ENCODE results near the gene CUX1.

CUX1 gene

DNA sequence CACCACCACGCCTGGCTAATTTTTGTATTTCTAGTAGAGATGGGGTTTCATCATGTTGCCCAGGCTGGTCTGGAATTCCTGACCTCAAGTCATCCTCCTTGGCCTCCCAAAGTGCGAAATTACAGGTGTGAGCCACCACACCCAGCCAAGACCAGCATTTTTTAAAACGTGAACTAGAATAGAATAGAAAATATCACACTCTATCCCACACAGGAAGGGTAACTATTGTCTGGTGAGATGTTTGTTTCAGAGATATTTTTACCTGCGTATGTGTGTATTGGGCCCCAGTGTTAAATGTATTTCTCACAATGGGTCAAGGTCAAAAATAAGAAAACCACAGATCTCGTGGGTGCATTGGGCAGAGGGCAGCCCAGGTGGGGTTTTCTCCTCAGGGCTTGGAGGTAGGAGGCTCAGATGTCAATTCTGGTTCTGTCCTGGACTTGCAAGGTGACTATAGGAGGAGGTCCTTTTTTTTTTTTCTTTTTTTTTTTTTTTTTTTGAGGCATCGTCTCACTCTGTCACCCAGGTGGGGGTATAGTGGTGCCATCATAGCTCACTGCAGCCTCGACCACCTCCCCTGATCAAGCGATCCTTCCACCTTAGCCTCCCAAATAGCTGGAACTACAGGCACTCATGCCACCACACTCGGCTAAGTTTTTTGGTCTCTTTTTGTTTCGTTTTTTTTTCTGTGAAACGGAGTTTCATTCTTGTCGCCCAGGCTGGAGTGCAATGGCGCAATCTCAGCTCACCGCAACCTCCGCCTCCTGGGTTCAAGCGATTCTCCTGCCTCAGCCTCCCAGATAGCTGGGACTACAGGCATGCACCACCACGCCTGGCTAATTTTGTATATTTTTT is 488.2 kb downstream of the CUX1 start:
- Histone ChIP-seq H3K9ac (ENCODE audit: low read length) (no peak overlapping the region), H3K4me1 (ENCODE audit: control insufficient read depth, insufficient read depth, low read length) (peaks cover 7% of the 10 kb centered on the region), H3K4me3 (ENCODE audit: low read length) (no peak overlapping the region), H3K9me3 (ENCODE audit: control insufficient read depth, low read length) (no peaks in the 10 kb centered on the region), H3K36me3 (ENCODE audit: control insufficient read depth, insufficient read depth, low read length, severe bottlenecking) (no peaks in the 10 kb centered on the region), H3K27me3 (replicated peaks; ENCODE audit: control insufficient read depth, insufficient read depth, low read length) (peaks cover 6% of the 10 kb centered on the region)
- DNase-seq (ENCODE audit: low read depth), result no peak

DNA sequence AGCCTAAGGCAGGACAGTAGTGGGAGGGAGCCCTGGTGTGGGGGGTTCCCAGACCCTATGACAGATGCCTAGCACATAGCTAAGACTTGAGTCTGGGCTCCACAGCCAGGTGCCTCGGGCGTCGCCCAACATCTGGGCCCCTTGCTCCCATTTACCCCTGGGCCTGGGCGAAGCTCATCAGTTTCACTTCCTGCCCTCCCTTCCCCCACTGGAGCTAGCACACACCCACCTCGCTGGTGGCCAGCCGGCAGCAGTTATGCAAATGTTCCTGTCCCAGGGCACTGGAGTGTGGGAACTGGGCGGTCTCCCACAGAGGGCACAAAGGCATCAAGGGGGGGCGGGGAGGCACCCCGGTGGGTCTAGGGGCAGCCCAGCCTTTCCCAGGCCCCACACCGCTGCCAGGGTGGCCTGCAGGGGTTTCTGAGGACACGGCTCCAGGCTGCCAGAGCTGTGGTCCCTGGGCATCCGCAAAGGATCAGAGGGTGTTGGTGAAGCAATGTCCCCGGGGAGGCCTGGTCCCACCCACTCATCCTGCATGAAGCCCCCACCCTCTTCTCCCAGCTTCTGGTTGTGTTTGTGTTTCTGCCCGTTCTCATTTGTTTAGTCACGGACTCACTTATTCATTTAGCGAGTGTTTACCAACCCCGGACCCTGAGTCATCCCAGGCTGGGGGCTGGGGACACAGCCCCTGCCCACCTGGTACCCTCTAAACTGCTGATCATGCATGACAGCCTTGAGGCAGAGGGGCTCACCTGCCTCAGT is 489.7 kb downstream of the CUX1 start:
- H3K4me1 ChIP-seq (ENCODE audit: control insufficient read depth, insufficient read depth, low read length), result peaks cover 7% of the 10 kb centered on the region
- no peaks in the 10 kb centered on the region for H3K27me3 ChIP-seq (replicated peaks; ENCODE audit: control insufficient read depth, insufficient read depth, low read length)
- H3K36me3 ChIP-seq (ENCODE audit: control insufficient read depth, insufficient read depth, low read length, severe bottlenecking), result no peaks in the 10 kb centered on the region
- H3K4me3 ChIP-seq (ENCODE audit: low read length), result no peak overlapping the region
- H3K9ac ChIP-seq (ENCODE audit: low read length), result no peak overlapping the region
- no peaks in the 10 kb centered on the region for H3K9me3 ChIP-seq (ENCODE audit: control insufficient read depth, low read length)
- DNase-seq (ENCODE audit: low read depth), result no peak

DNA sequence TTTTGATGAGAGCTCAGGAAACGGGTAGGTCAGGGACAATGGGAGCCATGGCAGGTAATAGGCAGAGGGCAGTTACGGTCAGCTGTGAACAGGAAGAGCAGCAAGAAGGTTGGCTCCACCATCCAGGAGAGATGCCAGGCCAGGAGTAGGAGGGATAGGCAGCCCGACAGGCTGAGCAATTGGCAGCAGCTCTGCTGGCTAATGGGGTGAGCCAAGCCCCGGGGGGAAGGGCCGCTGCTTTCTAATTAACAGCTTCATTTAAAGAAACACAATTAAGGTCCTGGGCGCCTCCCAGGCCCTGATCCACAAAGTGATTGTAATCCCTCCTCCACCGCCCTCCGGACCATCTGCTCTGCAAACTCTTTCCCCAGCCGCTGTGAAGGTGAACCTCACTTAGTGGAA is 493.0 kb downstream of the CUX1 start:
- Histone ChIP-seq H3K4me3 (ENCODE audit: low read length) (no peak overlapping the region), H3K27me3 (replicated peaks; ENCODE audit: control insufficient read depth, insufficient read depth, low read length) (no peaks in the 10 kb centered on the region), H3K9me3 (ENCODE audit: control insufficient read depth, low read length) (no peaks in the 10 kb centered on the region), H3K36me3 (ENCODE audit: control insufficient read depth, insufficient read depth, low read length, severe bottlenecking) (no peaks in the 10 kb centered on the region), H3K9ac (ENCODE audit: low read length) (no peak overlapping the region), H3K4me1 (ENCODE audit: control insufficient read depth, insufficient read depth, low read length) (peaks cover 7% of the 10 kb centered on the region)
- DNase-seq (ENCODE audit: low read depth), result no peak

DNA sequence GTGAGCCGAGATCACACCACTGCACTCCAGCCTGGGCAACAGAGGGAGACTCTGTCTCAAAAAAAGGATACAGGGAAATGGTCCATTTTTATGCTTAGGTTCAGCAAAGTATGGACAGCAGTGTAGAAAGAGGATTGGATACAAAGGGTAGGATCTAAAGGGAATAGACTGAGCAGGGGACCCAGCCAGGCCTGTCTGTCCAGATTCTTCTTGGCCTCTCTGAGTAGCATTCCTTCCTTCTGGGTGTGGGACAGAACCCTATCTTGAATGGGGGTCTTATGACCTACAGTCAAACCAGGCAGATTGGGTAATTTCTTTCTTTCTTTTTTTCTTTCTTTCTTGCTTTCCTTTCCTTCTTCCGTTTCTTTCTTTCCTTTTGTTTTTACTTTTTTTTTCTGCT is 494.9 kb downstream of the CUX1 start:
- Histone ChIP-seq H3K4me1 (ENCODE audit: control insufficient read depth, insufficient read depth, low read length) (peaks cover under 1% of the 10 kb centered on the region), H3K9me3 (ENCODE audit: control insufficient read depth, low read length) (no peaks in the 10 kb centered on the region), H3K9ac (ENCODE audit: low read length) (no peak overlapping the region), H3K36me3 (ENCODE audit: control insufficient read depth, insufficient read depth, low read length, severe bottlenecking) (no peaks in the 10 kb centered on the region), H3K4me3 (ENCODE audit: low read length) (no peak overlapping the region), H3K27me3 (replicated peaks; ENCODE audit: control insufficient read depth, insufficient read depth, low read length) (no peaks in the 10 kb centered on the region)
- DNase-seq (ENCODE audit: low read depth), result no peak

DNA sequence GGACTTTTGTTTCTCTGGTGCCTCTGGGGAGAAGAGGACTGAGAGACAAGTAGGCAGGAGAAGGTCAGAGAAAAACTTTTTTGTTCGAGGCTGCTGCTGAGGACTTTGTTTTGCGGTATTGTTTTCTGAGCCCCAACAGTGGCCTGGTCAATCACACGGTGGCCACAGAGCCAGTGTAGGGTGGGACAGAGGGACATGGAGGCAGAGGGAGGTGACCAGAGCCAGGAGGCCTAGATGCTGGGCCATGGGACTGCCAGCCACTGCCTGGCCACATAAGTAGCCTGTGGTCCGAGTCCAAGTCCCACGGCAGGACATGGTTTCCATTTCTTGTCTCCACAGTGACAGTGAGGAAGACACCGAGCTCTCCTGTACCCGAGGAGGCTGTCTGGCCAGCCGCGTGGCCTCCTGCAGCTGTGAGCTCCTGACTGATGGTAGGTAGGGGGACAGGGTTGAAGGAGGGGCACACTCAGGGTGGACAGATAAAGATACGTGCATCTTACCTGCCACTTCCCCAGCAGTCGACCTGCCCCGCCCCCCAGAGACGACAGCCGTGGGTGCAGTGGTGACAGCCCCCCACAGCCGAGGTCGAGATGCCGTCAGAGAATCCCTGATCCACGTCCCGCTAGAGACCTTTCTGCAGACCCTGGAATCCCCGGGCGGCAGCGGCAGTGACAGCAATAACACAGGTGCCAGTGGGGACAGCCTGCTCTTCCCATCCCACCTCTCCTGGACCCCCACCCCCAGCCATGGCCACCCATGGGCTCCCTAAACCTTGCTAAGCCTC is 496.8 kb downstream of the CUX1 start:
- Histone ChIP-seq H3K4me1 (ENCODE audit: control insufficient read depth, insufficient read depth, low read length) (no peaks in the 10 kb centered on the region), H3K4me3 (ENCODE audit: low read length) (no peak overlapping the region), H3K9ac (ENCODE audit: low read length) (no peak overlapping the region), H3K27me3 (replicated peaks; ENCODE audit: control insufficient read depth, insufficient read depth, low read length) (no peaks in the 10 kb centered on the region), H3K36me3 (ENCODE audit: control insufficient read depth, insufficient read depth, low read length, severe bottlenecking) (no peaks in the 10 kb centered on the region), H3K9me3 (ENCODE audit: control insufficient read depth, low read length) (no peaks in the 10 kb centered on the region)
- no peak for DNase-seq (ENCODE audit: low read depth)

DNA sequence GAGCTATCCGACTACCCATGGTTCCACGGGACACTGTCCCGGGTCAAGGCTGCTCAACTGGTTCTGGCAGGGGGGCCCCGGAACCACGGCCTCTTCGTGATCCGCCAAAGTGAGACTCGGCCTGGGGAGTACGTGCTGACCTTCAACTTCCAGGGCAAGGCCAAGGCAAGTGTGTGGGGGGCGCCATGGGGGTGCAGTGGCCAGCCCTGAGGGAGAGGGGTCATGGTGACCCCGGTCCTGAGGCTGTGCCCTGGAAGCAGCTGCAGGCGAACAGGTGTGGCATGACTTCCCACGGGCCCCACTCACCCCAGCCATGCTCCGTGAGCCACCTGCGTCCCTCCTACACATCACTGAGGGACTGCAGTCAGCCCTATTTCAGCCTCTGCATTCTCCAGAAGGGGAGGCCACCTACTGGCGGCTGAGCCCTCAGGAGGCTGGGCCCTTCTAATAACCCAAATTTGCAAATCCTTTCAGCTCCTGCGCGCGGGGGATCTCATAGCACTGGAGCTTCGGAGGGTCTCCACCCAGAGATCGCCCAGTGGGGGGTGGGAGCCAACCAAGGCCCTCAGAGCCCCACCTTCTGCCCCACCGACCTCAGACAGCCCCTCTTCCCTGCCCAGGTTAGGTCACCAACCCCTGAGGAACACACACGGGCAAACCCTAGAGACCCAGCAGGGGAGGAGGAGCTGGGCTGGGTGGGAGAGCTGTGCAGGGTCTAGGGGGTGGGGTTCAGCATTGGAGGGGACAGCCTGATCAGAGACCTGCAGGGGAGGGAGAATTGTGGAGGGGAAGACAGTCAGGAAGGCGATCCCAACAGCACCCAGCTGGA is 500.0 kb downstream of the CUX1 start:
- Histone ChIP-seq H3K9ac (ENCODE audit: low read length) (no peak overlapping the region), H3K36me3 (ENCODE audit: control insufficient read depth, insufficient read depth, low read length, severe bottlenecking) (no peaks in the 10 kb centered on the region), H3K27me3 (replicated peaks; ENCODE audit: control insufficient read depth, insufficient read depth, low read length) (peaks cover 6% of the 10 kb centered on the region), H3K4me3 (ENCODE audit: low read length) (no peak overlapping the region), H3K4me1 (ENCODE audit: control insufficient read depth, insufficient read depth, low read length) (no peaks in the 10 kb centered on the region), H3K9me3 (ENCODE audit: control insufficient read depth, low read length) (no peaks in the 10 kb centered on the region)
- no peak for DNase-seq (ENCODE audit: low read depth)

DNA sequence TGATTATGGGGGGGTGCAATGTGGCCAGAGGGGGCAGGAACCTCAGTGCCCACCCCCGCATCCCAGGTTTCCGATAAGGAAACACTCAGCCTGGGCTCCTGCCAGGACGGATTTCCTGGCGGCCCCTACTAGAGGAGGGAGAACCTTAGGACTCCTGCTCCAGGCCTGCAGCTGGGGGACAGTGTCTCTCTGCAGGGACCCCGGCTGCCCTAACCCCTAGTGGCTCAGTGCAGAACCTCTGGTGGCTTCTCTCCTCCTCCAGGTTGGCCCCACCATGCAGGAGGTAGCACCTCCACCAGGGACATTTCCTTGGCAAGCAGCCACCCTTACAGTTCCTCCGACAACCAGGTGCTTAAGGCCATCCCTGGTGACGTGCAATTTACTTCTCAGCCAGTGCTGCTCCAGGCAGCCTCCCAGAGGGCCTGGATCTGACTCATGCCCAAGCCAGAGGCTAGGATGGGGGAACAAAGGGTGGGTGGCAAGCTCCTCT is 501.1 kb downstream of the CUX1 start:
- H3K36me3 ChIP-seq (ENCODE audit: control insufficient read depth, insufficient read depth, low read length, severe bottlenecking), result no peaks in the 10 kb centered on the region
- DNase-seq (ENCODE audit: low read depth), result peak; percentile 7

DNA sequence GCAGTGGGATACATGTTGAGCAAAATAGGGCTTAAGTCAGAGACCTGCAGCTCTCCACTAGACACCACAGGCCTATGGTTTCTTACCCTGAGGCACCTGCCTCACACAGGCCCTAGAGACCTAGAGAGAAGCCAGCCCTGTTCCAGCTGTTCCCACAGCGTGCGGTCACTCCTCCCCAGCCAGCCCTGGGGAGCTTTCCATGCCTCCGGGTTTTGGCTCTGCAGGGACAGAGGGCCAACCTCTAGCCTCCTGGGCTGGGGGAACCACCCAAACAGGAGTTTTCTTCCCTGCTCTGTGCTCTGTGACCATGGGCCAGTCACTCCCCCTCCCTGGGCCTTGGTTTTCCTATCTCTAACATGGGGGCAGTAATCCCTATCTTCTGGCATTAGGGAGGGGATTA is 502.2 kb downstream of the CUX1 start:
- H3K4me3 ChIP-seq (ENCODE audit: low read length), result no peak overlapping the region
- DNase-seq (ENCODE audit: low read depth), result no peak
- peaks cover 22% of the 10 kb centered on the region for H3K27me3 ChIP-seq (replicated peaks; ENCODE audit: control insufficient read depth, insufficient read depth, low read length)
- H3K9ac ChIP-seq (ENCODE audit: low read length), result no peak overlapping the region
- H3K4me1 ChIP-seq (ENCODE audit: control insufficient read depth, insufficient read depth, low read length), result no peaks in the 10 kb centered on the region
- no peaks in the 10 kb centered on the region for H3K36me3 ChIP-seq (ENCODE audit: control insufficient read depth, insufficient read depth, low read length, severe bottlenecking)
- H3K9me3 ChIP-seq (ENCODE audit: control insufficient read depth, low read length), result no peaks in the 10 kb centered on the region

More for the DNA sequence above, 501.1 kb downstream of the CUX1 start:
- no peaks in the 10 kb centered on the region for H3K9me3 ChIP-seq (ENCODE audit: control insufficient read depth, low read length)
- H3K4me1 ChIP-seq (ENCODE audit: control insufficient read depth, insufficient read depth, low read length), result no peaks in the 10 kb centered on the region
- no peak overlapping the region for H3K4me3 ChIP-seq (ENCODE audit: low read length)
- no peak overlapping the region for H3K9ac ChIP-seq (ENCODE audit: low read length)
- peaks cover 16% of the 10 kb centered on the region for H3K27me3 ChIP-seq (replicated peaks; ENCODE audit: control insufficient read depth, insufficient read depth, low read length)

DNA sequence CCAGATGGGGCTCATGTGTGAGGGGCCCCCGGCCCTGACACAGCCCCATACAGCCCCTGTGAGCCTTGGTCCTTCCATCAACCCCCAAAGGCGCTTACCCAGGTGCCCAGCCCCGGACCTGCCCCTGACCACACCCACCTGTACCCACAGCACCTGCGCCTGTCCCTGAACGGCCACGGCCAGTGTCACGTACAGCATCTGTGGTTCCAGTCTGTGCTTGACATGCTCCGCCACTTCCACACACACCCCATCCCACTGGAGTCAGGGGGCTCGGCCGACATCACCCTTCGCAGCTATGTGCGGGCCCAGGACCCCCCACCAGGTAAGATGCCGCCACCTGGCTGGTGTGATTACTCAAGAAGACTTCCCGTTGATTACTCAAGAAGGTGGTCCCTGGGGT is 502.8 kb downstream of the CUX1 start:
- Histone ChIP-seq H3K27me3 (replicated peaks; ENCODE audit: control insufficient read depth, insufficient read depth, low read length) (peaks cover 22% of the 10 kb centered on the region), H3K9ac (ENCODE audit: low read length) (no peak overlapping the region), H3K4me1 (ENCODE audit: control insufficient read depth, insufficient read depth, low read length) (no peaks in the 10 kb centered on the region), H3K36me3 (ENCODE audit: control insufficient read depth, insufficient read depth, low read length, severe bottlenecking) (no peaks in the 10 kb centered on the region), H3K9me3 (ENCODE audit: control insufficient read depth, low read length) (no peaks in the 10 kb centered on the region), H3K4me3 (ENCODE audit: low read length) (no peak overlapping the region)
- DNase-seq (ENCODE audit: low read depth), result no peak

DNA sequence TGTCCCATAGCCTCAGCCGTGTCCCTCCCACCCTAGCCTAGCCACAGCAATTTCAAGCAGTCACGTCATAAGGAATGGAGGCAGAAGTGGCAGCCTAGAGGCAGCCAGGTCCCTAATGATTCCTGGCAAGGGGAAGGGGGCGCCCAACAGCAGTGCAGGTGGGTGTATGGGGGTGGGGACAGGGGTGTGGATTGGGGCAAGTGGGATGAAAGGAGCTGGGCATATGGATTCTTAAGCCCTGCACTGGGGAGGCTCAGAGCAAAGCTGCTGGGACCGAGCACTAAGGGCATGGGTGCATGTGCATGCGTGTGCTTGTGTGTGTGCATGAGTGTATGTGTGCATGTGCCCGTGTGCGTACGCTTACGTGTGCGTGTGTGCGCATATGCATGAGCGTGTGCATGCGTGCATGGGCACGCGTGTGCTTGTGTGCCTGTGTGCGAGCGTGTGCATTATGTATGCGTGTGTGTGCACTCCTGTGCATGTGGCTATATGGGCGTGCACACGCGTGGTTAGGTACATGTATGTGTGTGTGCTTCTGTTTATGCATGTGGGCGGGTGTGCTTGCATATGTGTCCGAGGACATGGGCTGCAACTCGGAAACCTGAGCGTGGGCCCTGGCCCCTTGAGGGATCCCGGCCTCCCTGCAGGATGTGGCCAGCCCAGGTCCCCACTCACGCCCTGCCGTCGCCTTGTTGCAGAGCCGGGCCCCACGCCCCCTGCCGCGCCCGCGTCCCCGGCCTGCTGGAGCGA is 503.4 kb downstream of the CUX1 start:
- Histone ChIP-seq H3K4me3 (ENCODE audit: low read length) (no peak overlapping the region), H3K36me3 (ENCODE audit: control insufficient read depth, insufficient read depth, low read length, severe bottlenecking) (no peaks in the 10 kb centered on the region), H3K4me1 (ENCODE audit: control insufficient read depth, insufficient read depth, low read length) (no peaks in the 10 kb centered on the region), H3K9ac (ENCODE audit: low read length) (no peak overlapping the region), H3K9me3 (ENCODE audit: control insufficient read depth, low read length) (no peaks in the 10 kb centered on the region), H3K27me3 (replicated peaks; ENCODE audit: control insufficient read depth, insufficient read depth, low read length) (peaks cover 22% of the 10 kb centered on the region)
- DNase-seq (ENCODE audit: low read depth), result no peak
